Mammary epithelial cell (primary cell): ENCODE results near the gene HEXD.

Experiments used
- EZH2 ChIP-seq: IDR thresholded peaks from 2 replicates; pipeline ENCODE4 v1.6.1; 2012; ENCODE audit warnings: low read length, inconsistent platforms, borderline replicate concordance
- TF ChIP-seq, protein P1 (sequence below), 2 donors: IDR thresholded peaks in 1 of 2; conservative IDR thresholded peaks in 1 of 2; 2 replicates each; pipeline ENCODE4 v1.5.1; 2011 to 2012; ENCODE audit warnings: inconsistent platforms in 2 of 2, low read length in 2 of 2, mild to moderate bottlenecking in 2 of 2, control low read depth in 1 of 2, low read depth in 1 of 2; ENCODE audit not compliant: insufficient read depth in 1 of 2; ENCODE audit errors: extremely low read depth in 1 of 2

DNA sequence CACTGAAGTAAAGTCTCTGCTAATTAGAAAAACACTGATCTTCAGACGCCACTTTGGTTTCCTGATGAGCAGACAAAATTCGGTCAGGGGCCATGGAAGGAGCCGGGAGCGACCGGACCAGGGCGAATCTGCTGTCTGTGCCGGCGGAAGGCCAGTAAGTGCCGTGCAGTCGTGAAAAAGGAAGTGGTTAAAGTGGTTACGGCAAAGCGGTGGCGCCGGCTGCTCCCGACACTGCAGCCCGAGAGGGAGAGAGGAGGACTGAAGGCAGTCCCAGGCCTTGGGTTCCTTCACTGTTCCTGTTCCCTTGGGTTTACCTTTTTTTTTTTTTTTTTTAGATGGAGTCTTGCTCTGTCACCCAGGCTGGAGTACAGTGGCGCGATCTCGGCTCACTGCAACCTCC lies 17.3 kb upstream of the HEXD start:
- TF ChIP-seq, protein P1, sequence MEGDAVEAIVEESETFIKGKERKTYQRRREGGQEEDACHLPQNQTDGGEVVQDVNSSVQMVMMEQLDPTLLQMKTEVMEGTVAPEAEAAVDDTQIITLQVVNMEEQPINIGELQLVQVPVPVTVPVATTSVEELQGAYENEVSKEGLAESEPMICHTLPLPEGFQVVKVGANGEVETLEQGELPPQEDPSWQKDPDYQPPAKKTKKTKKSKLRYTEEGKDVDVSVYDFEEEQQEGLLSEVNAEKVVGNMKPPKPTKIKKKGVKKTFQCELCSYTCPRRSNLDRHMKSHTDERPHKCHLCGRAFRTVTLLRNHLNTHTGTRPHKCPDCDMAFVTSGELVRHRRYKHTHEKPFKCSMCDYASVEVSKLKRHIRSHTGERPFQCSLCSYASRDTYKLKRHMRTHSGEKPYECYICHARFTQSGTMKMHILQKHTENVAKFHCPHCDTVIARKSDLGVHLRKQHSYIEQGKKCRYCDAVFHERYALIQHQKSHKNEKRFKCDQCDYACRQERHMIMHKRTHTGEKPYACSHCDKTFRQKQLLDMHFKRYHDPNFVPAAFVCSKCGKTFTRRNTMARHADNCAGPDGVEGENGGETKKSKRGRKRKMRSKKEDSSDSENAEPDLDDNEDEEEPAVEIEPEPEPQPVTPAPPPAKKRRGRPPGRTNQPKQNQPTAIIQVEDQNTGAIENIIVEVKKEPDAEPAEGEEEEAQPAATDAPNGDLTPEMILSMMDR (conservative IDR thresholded peaks at IDR 0.05 in 1 of 2, IDR thresholded peaks at IDR 0.05 in 1 of 2; ENCODE audit: extremely low read depth in 1 of 2, insufficient read depth in 1 of 2, low read depth in 1 of 2, low read length in 2 of 2): no peak
- no peak for TF ChIP-seq EZH2
